Activated T-cell treated with anti-CD3 and anti-CD28 coated beads, Interleukin-2, amount 50 U/mL, for 1 hour (primary cell): ENCODE measurements around the gene SAMD4A.

ENCODE experiments used
- DNase-seq: peaks from one replicate; pipeline ENCODE4 v3.0.0-alpha.2; 2020

The SAMD4A gene

DNA sequence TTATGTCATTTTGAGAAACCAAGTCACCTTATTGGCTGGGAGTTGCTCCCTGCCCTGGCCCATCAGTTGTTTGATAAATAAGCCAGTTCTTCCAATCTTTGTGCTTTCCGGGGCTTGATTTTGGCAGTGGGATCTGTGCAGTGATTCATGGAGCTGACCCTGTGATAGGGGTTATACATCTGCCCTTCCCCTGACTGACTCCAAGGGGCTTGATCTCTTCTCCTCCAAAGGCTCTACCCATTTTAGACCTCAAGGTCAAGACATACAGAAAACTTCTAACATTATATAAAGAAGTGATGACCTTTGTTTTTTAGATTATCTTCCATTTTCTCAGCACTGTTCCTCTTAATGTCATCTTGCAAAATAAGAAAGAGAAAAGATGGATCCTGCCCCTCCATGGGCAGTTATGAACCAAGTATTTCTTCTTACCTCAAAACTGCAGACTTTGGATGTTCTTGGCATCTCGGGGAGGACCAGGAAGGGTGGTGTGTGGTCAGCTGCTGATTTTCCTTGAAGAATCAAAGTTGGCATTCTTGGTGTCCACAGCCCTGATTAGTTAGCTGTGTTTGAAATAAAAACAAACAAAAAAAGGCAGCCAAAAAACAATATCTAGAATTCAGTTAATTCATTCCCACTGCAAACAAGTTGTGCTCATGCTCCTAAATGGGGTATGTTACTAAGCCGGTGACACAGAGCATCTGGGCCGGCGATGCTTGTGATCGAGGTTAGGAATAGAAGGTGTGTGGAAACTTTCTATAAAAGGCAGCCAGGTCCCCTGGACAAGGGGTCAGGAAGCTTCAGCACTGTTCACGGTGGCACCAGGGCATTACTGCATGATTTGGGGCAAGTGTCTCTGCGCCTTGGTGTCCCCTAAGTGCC lies 120.2 kb downstream of the SAMD4A start:
- DNase-seq = no peak

DNA sequence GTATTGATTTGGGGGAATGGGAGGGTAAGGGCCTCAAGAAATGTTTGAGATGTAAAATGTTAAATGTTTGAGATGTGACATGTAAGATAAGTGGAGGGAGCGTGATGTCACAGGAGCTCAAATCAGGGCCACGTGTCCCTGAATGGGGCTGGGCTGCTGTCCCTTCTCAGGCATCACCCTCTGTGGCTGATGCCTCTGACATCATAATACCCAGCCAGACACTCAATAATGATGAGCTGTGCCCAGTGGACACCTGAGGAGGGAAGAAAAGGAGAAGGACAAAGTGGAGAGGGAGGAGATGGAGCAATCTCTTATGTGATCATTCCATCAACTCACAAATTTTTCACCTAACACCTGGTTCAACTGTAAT lies 120.8 kb downstream of the SAMD4A start:
- no peak for DNase-seq

DNA sequence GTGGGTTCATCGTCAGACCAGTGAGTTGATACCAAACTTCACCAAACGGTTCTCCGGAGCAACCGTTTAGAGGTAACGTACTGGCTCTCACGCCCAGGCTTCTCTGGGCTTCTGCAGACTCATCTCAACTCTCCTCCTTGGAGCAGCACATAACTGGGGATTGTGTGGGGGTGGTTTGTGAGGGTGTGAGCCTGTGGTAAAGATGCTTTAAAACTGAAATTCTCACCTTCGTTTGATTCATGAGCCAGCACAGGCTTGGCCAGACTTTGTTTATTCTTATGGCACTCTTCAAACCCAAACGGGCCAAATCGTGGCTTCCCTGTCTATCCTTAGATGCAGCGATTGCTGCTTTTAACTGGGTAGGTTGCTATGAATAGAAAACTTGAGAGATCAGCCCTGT lies 121.3 kb downstream of the SAMD4A start:
- DNase-seq = no peak

DNA sequence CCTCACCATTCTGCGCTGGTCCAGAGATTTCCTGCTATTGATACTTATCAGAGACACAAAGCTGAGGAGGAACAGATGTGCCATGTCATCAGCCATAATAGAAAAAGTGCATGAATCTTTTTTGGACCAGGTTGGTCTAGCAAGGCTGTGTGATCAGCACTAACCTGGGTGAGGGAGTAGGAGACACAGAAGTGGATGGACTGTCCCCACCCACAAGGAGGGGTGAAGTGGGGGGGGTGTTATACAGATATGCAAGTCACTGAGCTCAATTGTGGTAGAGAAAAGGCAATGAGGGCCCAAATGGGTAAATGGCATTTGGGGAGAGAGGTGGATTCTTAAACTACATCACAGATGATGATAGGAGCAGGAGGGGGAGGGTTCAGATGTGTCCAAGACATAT lies 123.0 kb downstream of the SAMD4A start:
- no peak for DNase-seq

DNA sequence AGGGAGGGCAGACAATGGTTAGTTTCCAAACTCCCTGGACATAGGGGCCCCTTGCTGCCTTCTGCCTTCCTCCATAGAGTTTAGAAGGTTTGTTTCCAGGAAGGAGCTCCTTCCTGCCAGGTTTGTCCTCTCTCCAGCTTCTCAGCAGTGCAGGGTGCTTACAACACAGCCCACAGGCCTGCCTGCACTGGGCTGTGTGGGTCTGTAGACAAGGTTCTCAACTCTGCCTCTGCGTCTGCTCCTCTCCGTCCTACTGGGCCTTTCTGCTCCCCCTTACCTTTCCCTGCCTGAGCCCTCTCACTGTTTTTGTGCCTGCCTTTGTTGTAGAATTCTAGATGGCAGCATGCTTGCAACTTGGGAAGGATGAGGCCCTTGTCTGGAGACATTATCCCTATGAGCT lies 124.0 kb downstream of the SAMD4A start:
- DNase-seq = no peak

DNA sequence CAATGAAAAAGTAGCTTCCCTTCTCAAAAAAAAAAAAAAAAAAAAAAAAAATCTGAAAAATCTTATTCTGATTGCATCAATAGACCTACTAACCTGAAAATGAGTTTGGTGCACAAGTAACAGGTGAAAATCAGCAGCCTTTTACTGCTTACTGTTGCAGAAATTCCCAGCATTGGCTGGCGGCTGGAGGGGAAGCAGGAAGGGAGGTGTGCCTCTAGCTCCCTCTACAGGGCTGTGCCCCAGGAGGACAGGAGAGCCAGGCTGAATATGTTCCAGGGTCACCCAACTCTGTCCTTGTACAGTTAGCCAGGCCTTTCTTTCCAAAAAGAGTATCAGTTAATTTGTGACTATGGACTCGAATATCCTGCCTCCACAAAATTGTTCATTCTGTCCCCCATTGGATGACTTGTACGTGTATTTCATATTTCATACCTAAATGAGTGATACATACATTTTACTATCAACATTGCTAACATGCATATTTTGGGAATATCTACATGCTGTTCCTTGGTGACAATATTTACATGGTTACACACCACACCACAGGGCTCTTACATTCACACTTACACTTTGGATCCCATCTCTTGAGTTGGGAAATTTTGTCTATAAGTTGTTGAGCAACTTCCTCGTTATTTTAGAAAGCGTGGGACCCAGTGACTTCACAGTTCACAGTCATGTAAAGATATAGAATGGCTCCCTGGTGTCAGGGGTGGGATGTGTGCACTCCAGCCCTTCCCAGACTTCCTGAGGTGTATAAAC lies 124.8 kb downstream of the SAMD4A start:
- peak; percentile 49 for DNase-seq

DNA sequence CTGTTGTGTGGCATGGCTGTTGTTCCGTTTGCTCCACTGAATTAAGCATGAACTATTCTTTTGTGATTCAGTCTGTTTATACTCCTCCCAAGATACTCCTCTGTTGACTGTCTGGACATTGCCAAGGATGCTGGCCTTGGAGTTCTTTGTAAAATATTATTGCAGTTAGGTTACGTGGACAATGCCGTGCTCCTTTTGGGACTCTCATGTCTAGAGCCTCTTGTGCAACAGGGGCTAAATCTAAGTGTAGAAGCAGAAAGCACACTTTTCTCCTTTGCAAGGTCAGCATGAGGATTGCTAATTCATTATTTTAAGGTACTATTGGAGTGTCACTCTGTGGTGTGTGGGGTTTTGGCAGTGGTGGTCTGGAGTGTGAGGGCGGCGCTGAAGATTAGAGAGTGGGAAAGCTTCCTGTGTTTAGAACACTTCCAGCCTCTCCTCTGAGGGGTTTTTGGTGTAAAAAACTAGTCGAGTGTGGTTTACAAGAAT lies 125.4 kb downstream of the SAMD4A start:
- no peak for DNase-seq

DNA sequence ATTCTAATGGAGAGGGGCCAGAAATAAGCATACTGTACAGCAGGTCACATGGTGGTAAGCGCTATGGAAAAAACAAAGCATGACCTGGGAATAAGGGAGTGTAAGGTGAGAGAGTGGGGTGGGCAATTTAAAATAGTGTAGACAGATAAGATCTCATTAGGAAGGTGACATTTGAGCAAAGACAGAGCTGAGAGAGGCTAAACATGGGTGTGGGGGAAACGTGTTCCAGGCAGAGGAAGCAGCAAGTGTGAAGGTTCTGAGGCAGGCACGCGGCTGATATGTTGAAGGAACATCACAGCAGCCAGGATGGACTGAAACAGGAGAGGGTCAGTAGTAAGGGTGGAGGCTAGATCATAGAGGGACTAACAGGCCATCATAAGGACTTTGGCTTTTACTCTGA lies 126.8 kb downstream of the SAMD4A start:
- DNase-seq = no peak

DNA sequence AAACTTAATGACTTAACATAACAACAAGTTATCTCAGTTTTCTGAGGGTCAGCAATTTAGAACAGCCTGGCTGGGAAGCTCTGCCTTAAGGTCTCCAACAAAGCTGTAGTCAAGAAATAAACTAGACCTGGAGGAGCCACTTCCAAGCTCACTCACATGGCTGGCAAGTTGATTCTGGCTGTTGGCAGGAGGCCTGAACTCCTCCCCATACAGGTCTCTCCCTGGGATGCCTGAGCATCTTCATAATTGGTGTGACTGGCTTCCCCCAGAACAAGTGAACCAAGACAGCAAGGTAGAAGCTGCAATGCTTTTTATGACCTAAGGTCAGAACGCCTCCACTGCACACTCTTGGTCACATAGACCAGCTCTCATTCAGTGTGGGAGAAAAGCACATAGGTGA lies 128.3 kb downstream of the SAMD4A start:
- DNase-seq = no peak

DNA sequence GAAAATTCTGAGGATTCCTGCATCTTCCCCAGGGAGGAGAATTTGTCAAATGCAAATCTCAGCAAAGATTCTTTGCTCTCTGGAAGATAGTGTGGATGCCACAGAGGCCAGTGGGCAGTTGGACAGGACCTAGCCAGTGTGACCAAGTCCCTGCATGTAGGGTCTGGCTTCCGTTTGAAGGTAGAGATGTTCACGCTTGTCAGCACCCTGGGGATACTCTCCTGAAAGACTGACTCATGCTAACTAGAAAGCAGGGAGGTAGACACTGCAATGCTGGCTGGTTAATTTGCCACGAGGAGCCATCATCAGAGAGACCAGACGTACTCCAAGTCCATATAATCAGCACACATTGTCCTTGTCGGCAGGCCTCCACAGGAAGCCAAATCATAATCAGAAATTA lies 130.1 kb downstream of the SAMD4A start:
- DNase-seq = no peak

DNA sequence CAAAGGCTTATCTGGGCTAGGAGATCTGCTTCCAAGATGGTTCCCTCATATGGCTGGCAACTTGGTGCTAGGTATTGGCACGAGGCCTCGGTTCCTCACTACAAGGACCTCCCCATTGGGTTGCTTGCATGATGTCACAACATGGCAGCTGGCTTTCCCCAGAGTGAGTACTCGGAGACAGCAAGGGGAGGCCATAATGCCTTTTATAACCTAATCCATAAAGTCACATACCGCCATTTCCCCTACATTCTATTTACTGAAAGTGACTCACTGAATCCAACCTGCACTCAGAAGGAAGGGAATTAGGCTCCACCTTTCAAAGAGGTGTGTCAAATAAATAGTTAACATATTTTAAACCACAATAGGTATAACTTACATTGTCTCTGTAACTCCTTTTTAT lies 130.9 kb downstream of the SAMD4A start:
- DNase-seq = no peak

DNA sequence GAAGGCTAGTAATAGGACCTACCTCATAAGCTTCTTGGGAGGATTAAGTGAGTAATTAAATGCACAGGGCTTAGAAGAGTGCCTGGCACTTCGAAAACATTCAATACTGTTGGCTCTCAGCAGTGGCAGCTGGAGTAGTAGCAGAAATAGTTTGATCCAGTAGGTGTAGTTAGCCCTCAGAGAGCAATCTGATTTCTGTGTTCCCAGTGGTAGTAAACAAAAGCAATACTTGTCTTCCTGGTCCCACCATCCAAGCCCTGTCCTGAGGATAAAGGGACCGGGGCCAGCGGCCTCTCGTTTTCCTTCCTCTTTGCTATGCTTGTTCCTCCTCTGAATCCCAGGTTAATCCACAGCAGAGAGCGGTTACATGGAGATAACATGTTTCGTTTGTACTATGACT lies 131.6 kb downstream of the SAMD4A start:
- no peak for DNase-seq

DNA sequence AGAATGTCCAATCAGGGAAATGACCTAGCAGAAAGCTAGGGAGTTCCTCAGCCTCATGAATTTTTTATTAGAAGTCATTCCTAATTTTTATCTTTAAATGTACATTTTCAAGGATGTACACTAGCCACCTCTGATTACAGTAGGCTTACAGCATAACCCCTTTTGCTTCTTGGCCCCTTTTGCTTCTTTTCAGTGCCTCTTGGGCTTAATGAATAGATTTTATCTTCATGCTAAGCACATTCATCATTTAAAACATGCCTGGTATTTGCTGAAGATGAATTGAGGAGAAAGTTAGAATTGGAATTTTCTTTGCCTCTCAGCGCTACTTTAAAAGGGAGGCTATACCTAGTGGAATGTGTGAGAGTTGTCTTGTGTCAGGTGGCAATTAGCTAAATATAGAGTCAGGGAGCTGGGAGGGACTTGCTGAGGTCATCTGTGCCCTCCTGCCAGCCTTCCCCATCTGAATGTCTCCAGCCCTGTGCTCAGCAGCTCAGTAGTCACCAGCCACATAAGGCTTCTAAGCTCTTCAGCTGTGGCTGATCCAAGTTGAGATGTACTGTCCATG lies 132.1 kb downstream of the SAMD4A start:
- no peak for DNase-seq

DNA sequence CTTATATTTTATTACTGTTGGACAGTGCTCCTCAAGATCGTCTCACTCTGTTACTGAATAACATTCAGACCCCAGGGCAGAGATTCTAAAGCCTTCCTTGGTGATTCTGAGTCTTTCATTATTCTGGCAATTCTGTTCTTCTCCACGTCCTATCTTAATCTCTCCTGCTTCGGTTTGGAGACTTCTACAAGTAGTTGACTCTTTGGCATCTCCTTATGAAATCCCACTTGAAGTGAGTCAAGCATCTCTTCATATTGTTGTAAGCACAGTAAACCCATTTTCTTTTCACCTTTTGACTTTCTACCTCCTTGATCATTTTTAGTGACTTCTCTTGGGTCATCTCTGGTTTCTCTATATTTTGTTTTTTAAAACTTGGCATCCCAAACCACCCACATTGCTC lies 132.8 kb downstream of the SAMD4A start:
- DNase-seq = no peak

DNA sequence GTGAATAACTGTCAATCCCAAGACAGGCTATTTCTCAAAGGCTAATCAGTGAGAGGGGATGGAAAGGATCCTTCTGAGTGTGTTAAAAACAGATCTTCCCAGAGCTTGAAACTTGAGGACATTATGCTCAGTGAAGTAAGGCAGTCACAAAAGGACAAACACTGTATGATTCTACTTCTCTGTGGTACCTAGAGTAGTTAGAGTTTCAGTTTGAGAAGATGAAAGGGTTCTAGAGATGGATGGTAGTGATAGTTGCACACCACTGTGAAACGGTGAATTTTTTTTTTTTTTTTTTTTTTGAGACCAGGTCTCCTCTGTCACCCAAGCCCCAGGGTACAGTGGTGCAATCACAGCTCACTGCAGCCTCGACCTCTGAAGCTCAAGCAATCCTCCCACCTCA lies 133.8 kb downstream of the SAMD4A start:
- no peak for DNase-seq

DNA sequence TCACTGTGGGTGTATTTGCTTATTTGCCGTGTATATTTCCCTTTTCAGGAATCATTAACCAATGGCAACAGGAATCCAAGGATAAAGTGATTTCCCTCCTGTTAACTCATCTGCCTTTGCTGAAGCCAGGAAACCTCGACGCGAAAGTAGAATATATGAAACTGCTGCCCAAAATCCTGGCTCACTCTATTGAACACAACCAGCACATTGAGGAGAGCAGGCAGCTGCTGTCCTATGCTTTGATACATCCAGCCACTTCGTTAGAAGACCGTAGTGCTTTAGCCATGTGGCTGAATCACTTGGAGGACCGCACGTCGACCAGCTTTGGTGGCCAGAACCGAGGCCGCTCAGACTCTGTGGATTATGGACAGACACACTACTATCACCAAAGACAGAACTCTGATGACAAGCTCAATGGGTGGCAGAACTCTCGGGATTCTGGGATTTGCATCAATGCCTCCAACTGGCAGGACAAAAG lies 135.1 kb downstream of the SAMD4A start:
- no peak for DNase-seq

DNA sequence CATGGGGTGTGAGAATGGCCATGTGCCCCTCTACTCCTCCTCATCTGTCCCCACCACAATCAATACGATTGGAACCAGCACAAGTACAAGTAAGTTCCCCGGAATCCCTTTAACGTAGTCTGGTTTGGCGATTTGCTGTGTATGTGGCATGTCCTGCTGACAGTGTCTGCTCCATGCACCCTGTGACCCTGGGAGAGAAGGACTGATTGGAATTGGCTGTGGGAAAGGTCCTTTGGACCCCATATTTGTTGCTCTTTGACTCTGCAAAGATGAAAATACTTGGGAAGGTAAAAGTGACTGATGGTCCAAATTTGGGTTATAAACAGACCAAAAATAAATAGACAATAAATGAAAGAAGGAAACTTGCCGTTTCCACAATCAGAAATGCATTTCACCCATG lies 135.6 kb downstream of the SAMD4A start:
- no peak for DNase-seq

DNA sequence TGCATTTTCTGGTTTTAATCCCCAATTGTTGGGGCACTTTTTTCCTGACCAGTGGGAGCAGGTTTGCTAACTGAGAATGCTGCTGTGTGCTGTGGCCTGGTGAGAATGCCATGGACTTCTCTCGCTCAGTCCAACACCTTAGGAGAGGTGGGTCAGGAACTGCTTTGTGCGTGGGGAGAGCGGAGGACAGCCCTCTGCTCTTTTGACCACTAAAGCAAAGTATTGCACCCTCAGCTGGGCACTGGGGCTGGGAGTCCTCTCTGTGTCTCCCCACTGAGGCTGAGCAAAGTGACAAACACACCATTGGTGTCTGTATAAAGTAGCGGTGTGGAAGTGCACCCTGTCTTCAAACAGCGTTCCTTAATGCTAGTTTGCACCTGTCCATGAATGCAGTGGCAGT lies 136.2 kb downstream of the SAMD4A start:
- no peak for DNase-seq

DNA sequence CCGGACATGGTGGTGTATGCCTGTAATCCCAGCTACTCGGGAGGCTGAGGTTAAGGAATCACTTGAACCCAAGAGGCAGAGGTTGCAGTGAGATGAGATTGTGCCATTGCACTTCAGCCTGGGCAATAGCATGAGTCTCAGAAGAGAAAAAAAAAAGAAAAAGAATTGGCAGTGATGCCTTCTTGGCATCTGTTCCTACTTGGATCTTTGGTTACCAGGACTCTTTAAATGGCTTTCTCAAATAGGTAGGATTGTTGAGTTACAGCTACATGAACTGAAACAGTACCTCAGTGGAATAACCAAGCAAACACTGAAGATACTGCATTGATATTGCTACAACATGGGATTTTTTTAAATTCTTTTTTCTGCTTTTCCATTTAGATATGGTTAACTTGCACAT lies 136.8 kb downstream of the SAMD4A start:
- no peak for DNase-seq

DNA sequence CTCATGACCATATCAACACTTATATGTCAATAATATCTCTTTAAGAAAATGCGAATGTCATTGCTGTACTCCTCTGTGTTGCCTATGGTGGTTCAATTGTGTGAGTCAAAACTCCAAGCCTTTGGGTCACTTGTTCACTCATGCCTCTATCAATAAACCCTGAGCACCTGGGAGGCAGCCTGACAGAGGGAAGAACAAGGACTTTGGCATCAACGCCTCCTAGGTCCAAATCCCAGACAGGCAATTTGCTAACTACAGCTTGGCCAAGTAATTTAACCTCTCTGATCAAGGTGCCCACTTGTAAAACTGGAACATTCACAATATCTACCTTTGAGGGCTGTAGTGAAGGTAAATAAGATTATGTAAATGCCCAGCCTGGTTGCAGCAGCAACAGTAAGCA lies 137.8 kb downstream of the SAMD4A start:
- no peak for DNase-seq

DNA sequence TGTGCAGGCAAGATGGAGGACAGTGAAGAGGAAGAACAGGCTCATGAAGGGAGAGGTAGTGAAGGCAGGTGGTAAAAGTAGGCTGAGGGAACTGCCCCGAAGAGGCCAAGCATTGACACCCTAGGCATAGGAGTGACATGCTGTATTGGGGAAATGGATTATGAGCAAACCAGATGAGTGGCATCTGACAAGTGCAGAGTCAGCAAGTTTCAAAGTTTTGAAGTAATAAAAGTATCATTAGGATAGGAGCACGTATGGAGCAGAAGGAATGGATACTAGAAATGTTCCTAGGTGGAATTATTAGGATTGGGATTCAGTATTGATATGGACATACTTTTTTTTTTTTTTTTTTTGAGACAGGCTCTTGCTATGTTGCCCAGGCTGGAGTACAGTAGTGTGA lies 139.8 kb downstream of the SAMD4A start:
- no peak for DNase-seq

DNA sequence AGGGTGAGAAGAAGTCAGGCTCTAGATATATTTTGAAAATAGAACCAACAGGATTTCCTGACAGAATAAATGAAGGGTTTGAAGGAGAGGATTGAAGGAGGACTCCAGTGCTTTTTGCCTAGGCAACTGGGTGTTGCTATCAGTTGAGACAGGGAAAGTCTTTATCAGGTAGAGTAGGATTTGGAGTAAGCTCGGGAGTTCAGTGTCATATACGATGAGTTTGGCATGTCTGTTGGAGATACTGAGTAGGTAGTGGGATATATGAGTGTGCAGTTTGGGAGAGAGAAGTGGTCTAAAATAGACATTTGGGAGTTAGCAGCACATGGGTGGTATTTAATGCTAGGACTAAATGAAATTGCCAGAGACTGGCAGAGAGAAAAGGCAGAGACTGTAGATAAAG lies 141.2 kb downstream of the SAMD4A start:
- DNase-seq = no peak

DNA sequence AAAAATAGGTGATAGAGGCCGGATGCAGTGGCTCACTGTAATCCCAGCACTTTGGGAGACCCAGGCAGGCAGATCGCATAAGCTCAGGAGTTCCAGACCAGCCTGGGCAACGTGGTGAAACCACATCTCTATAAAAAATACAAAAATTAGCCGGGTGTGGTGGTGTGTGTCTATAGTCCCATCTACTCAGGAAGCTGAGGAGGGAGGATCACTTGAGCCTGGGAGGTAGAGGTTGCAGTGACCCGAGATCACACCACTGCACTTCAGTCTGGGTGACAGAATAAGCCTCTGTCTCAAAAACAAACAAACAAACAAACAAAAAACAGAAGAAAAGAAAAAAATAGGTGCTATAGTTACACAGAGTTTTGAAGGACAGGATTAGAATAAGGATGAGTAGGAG lies 142.1 kb downstream of the SAMD4A start:
- DNase-seq = no peak

DNA sequence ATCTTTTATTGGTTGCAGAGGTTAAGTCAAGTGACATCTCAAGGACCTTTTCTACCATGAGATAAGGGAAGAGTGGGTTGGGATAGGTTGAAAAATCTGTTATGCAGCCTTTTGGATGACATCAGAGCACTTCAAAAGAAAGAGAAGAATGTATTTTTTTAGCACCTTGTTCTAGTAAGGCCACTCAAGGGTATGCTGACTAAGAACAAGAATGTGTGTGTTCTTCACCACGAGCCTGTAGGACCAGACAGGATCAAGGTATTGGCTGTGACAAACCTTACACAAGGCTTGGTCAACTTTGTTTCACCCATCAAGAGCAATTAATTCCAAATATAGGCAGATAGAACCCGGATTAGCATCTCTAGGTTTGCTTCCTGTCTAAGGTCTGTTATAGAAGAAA lies 142.5 kb downstream of the SAMD4A start:
- DNase-seq = no peak
